ENCODE results near the gene CA4.

The CA4 gene

GRCh38 chr17:60155815-60156214, 6.0 kb downstream of the CA4 start:
- Histone ChIP-seq H2AFZ (ENCODE audit: low read depth, low read length) (no peak overlapping the region), H4K20me1 (ENCODE audit: insufficient read depth, low read length) (no peaks in the 10 kb centered on the region; the same call in 1 of the 2 replicates), H3K4me3 (ENCODE audit: low read depth in 1 of 2, low read length in 2 of 2) (no peak overlapping the region), H3K79me2 (ENCODE audit: insufficient read depth, low read length) (no peaks in the 10 kb centered on the region), H3K27ac (ENCODE audit: low read length) (no peak overlapping the region), H3K4me2 (ENCODE audit: insufficient read depth, low read length) (no peak overlapping the region), H3K36me3 (ENCODE audit: insufficient read depth, low read length) (no peaks in the 10 kb centered on the region), H3K27me3 (ENCODE audit: insufficient read depth, low read length, poor library complexity) (no peaks in the 10 kb centered on the region), H3K9ac (ENCODE audit: low read depth, low read length) (no peak overlapping the region), H3K4me1 (ENCODE audit: insufficient read depth, low read length) (no peaks in the 10 kb centered on the region), H3K9me3 (ENCODE audit: insufficient read depth, low read length, severe bottlenecking) (no peaks in the 10 kb centered on the region)
- ATAC-seq (ENCODE audit: insufficient read depth, low read depth) (no peak), DNase-seq (no peak)
- TF ChIP-seq EZH2 (IDR thresholded peaks at IDR 0.05; ENCODE audit: borderline replicate concordance, low read depth, low read length, severe bottlenecking) (no peak), CTCF (IDR thresholded peaks at IDR 0.05; ENCODE audit: borderline replicate concordance, extremely low read depth, low read length, poor library complexity, severe bottlenecking) (no peak)

GRCh38 chr17:60156746-60157145, 7.0 kb downstream of the CA4 start:
- no peaks in the 10 kb centered on the region for H3K36me3 ChIP-seq (ENCODE audit: insufficient read depth, low read length)
- no peak overlapping the region for H3K4me2 ChIP-seq (ENCODE audit: insufficient read depth, low read length)
- no peaks in the 10 kb centered on the region for H3K79me2 ChIP-seq (ENCODE audit: insufficient read depth, low read length)
- no peak overlapping the region for H3K27ac ChIP-seq (ENCODE audit: low read length)
- ATAC-seq (ENCODE audit: insufficient read depth, low read depth) = no peak
- H3K9me3 ChIP-seq (ENCODE audit: insufficient read depth, low read length, severe bottlenecking) = no peaks in the 10 kb centered on the region
- no peak overlapping the region for H3K9ac ChIP-seq (ENCODE audit: low read depth, low read length)
- no peak for DNase-seq
- no peaks in the 10 kb centered on the region; the same call in 1 of the 2 replicates for H4K20me1 ChIP-seq (ENCODE audit: insufficient read depth, low read length)
- H3K27me3 ChIP-seq (ENCODE audit: insufficient read depth, low read length, poor library complexity) = no peaks in the 10 kb centered on the region
- no peaks in the 10 kb centered on the region for H3K4me1 ChIP-seq (ENCODE audit: insufficient read depth, low read length)
- TF ChIP-seq EZH2 (IDR thresholded peaks at IDR 0.05; ENCODE audit: borderline replicate concordance, low read depth, low read length, severe bottlenecking) (no peak), CTCF (IDR thresholded peaks at IDR 0.05; ENCODE audit: borderline replicate concordance, extremely low read depth, low read length, poor library complexity, severe bottlenecking) (no peak)
- no peak overlapping the region for H3K4me3 ChIP-seq (ENCODE audit: low read depth in 1 of 2, low read length in 2 of 2)
- H2AFZ ChIP-seq (ENCODE audit: low read depth, low read length) = no peak overlapping the region

GRCh38 chr17:60157487-60158040, 7.8 kb downstream of the CA4 start:
- H3K27me3 ChIP-seq (ENCODE audit: insufficient read depth, low read length, poor library complexity) = no peaks in the 10 kb centered on the region
- H3K36me3 ChIP-seq (ENCODE audit: insufficient read depth, low read length) = no peaks in the 10 kb centered on the region
- no peak overlapping the region for H3K4me3 ChIP-seq (ENCODE audit: low read depth in 1 of 2, low read length in 2 of 2)
- no peaks in the 10 kb centered on the region for H3K9me3 ChIP-seq (ENCODE audit: insufficient read depth, low read length, severe bottlenecking)
- H3K27ac ChIP-seq (ENCODE audit: low read length) = no peak overlapping the region
- no peaks in the 10 kb centered on the region for H3K79me2 ChIP-seq (ENCODE audit: insufficient read depth, low read length)
- no peak overlapping the region for H3K4me2 ChIP-seq (ENCODE audit: insufficient read depth, low read length)
- TF ChIP-seq EZH2 (IDR thresholded peaks at IDR 0.05; ENCODE audit: borderline replicate concordance, low read depth, low read length, severe bottlenecking) (no peak), CTCF (IDR thresholded peaks at IDR 0.05; ENCODE audit: borderline replicate concordance, extremely low read depth, low read length, poor library complexity, severe bottlenecking) (no peak)
- DNase-seq (no peak), ATAC-seq (ENCODE audit: insufficient read depth, low read depth) (no peak)
- no peak overlapping the region for H3K9ac ChIP-seq (ENCODE audit: low read depth, low read length)
- H3K4me1 ChIP-seq (ENCODE audit: insufficient read depth, low read length) = no peaks in the 10 kb centered on the region
- H4K20me1 ChIP-seq (ENCODE audit: insufficient read depth, low read length) = no peaks in the 10 kb centered on the region; the same call in 1 of the 2 replicates
- H2AFZ ChIP-seq (ENCODE audit: low read depth, low read length) = no peak overlapping the region

Measured in DND-41 (cell line).